GM23338 (cell line): Measurements from ENCODE around the gene DOCK7.

Experiments
- CREB1 ChIP-seq: fragments of 250-450 bp; sonication (Bioruptor Pico); IDR thresholded peaks from 2 replicates; pipeline ENCODE4 v1.5.0; 2020; ENCODE audit warnings: low read depth, mild to moderate bottlenecking, moderate library complexity
- EZH2 ChIP-seq: fragments of 200-600 bp; sonication (generic); IDR thresholded peaks from one replicate; pipeline ENCODE4 v1.8.0; 2017; ENCODE audit warnings: antibody characterized with exemption, mild to moderate bottlenecking, low read depth; ENCODE audit not compliant: unreplicated experiment
- EZH2phosphoT487 ChIP-seq: fragments of 200-600 bp; sonication (generic); IDR thresholded peaks from one replicate; pipeline ENCODE4 v1.8.1; 2018; ENCODE audit warnings: antibody characterized with exemption; ENCODE audit not compliant: unreplicated experiment
- JUNB ChIP-seq: IDR thresholded peaks from one replicate; pipeline ENCODE4 v1.6.1; 2016; ENCODE audit warnings: antibody characterized with exemption; ENCODE audit not compliant: unreplicated experiment
- POLR2AphosphoS5 ChIP-seq: IDR thresholded peaks from 2 replicates; pipeline ENCODE4 v1.6.1; 2016; ENCODE audit warnings: antibody characterized with exemption, low read depth
- ZNF114 ChIP-seq: fragments of 250-450 bp; sonication (Bioruptor Pico); IDR thresholded peaks from 2 replicates; pipeline ENCODE4 v1.5.0; 2020; ENCODE audit warnings: mild to moderate bottlenecking, moderate library complexity
- TF ChIP-seq, protein P1 (sequence below), 2 experiments: fragments of 200-600 bp in 1 of 2; sonication (generic) in 1 of 2; conservative IDR thresholded peaks; 2 replicates each; pipeline versions ENCODE4 v1.5.1 to v1.6.1; 2016 to 2017; ENCODE audit warnings: antibody characterized with exemption in 2 of 2, low read depth in 2 of 2, mild to moderate bottlenecking in 2 of 2, moderate library complexity in 1 of 2
- TF ChIP-seq, protein P2 (sequence below): IDR thresholded peaks from one replicate; pipeline ENCODE4 v1.6.1; 2018; ENCODE audit warnings: antibody characterized with exemption; ENCODE audit not compliant: unreplicated experiment
- TF ChIP-seq, protein P3 (sequence below): IDR thresholded peaks from 2 replicates; pipeline ENCODE4 v1.6.1; 2016; ENCODE audit warnings: antibody characterized with exemption
- TF ChIP-seq, protein P4 (sequence below): fragments of 250-450 bp; sonication (Bioruptor Pico); IDR thresholded peaks from 2 replicates; pipeline ENCODE4 v1.5.0; 2020; ENCODE audit warnings: mild to moderate bottlenecking, moderate library complexity

DNA sequence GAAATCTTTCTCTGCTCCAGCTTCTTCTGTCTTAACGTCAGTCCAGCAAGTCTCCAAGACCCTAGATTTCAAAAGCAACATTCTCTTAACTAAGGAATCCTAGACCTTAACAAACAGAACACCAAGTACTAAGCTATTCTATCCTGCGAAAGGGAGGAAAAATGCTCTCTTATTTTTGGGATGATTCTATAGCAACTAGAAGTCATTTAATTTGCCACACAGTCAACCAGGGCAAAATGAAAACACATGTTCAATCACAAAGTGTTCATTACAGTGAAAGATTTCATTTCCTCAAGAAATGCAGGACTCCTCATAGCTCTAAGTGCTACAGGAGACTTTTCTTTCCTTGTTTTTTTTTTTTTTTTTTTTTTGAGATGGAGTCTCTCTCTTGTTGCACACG is 36.2 kb upstream of the DOCK7 start:
- TF ChIP-seq, protein P1, sequence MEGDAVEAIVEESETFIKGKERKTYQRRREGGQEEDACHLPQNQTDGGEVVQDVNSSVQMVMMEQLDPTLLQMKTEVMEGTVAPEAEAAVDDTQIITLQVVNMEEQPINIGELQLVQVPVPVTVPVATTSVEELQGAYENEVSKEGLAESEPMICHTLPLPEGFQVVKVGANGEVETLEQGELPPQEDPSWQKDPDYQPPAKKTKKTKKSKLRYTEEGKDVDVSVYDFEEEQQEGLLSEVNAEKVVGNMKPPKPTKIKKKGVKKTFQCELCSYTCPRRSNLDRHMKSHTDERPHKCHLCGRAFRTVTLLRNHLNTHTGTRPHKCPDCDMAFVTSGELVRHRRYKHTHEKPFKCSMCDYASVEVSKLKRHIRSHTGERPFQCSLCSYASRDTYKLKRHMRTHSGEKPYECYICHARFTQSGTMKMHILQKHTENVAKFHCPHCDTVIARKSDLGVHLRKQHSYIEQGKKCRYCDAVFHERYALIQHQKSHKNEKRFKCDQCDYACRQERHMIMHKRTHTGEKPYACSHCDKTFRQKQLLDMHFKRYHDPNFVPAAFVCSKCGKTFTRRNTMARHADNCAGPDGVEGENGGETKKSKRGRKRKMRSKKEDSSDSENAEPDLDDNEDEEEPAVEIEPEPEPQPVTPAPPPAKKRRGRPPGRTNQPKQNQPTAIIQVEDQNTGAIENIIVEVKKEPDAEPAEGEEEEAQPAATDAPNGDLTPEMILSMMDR (conservative IDR thresholded peaks at IDR 0.05; ENCODE audit: low read depth in 2 of 2): no peak
- TF ChIP-seq ZNF114 (no peak), EZH2phosphoT487 (no peak), EZH2 (no peak), POLR2AphosphoS5 (no peak), CREB1 (CRISPR knock-in tag) (no peak), JUNB (no peak)
- TF ChIP-seq, protein P2, sequence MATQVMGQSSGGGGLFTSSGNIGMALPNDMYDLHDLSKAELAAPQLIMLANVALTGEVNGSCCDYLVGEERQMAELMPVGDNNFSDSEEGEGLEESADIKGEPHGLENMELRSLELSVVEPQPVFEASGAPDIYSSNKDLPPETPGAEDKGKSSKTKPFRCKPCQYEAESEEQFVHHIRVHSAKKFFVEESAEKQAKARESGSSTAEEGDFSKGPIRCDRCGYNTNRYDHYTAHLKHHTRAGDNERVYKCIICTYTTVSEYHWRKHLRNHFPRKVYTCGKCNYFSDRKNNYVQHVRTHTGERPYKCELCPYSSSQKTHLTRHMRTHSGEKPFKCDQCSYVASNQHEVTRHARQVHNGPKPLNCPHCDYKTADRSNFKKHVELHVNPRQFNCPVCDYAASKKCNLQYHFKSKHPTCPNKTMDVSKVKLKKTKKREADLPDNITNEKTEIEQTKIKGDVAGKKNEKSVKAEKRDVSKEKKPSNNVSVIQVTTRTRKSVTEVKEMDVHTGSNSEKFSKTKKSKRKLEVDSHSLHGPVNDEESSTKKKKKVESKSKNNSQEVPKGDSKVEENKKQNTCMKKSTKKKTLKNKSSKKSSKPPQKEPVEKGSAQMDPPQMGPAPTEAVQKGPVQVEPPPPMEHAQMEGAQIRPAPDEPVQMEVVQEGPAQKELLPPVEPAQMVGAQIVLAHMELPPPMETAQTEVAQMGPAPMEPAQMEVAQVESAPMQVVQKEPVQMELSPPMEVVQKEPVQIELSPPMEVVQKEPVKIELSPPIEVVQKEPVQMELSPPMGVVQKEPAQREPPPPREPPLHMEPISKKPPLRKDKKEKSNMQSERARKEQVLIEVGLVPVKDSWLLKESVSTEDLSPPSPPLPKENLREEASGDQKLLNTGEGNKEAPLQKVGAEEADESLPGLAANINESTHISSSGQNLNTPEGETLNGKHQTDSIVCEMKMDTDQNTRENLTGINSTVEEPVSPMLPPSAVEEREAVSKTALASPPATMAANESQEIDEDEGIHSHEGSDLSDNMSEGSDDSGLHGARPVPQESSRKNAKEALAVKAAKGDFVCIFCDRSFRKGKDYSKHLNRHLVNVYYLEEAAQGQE: no peak
- TF ChIP-seq, protein P3, sequence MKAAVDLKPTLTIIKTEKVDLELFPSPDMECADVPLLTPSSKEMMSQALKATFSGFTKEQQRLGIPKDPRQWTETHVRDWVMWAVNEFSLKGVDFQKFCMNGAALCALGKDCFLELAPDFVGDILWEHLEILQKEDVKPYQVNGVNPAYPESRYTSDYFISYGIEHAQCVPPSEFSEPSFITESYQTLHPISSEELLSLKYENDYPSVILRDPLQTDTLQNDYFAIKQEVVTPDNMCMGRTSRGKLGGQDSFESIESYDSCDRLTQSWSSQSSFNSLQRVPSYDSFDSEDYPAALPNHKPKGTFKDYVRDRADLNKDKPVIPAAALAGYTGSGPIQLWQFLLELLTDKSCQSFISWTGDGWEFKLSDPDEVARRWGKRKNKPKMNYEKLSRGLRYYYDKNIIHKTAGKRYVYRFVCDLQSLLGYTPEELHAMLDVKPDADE: no peak
- TF ChIP-seq, protein P4, sequence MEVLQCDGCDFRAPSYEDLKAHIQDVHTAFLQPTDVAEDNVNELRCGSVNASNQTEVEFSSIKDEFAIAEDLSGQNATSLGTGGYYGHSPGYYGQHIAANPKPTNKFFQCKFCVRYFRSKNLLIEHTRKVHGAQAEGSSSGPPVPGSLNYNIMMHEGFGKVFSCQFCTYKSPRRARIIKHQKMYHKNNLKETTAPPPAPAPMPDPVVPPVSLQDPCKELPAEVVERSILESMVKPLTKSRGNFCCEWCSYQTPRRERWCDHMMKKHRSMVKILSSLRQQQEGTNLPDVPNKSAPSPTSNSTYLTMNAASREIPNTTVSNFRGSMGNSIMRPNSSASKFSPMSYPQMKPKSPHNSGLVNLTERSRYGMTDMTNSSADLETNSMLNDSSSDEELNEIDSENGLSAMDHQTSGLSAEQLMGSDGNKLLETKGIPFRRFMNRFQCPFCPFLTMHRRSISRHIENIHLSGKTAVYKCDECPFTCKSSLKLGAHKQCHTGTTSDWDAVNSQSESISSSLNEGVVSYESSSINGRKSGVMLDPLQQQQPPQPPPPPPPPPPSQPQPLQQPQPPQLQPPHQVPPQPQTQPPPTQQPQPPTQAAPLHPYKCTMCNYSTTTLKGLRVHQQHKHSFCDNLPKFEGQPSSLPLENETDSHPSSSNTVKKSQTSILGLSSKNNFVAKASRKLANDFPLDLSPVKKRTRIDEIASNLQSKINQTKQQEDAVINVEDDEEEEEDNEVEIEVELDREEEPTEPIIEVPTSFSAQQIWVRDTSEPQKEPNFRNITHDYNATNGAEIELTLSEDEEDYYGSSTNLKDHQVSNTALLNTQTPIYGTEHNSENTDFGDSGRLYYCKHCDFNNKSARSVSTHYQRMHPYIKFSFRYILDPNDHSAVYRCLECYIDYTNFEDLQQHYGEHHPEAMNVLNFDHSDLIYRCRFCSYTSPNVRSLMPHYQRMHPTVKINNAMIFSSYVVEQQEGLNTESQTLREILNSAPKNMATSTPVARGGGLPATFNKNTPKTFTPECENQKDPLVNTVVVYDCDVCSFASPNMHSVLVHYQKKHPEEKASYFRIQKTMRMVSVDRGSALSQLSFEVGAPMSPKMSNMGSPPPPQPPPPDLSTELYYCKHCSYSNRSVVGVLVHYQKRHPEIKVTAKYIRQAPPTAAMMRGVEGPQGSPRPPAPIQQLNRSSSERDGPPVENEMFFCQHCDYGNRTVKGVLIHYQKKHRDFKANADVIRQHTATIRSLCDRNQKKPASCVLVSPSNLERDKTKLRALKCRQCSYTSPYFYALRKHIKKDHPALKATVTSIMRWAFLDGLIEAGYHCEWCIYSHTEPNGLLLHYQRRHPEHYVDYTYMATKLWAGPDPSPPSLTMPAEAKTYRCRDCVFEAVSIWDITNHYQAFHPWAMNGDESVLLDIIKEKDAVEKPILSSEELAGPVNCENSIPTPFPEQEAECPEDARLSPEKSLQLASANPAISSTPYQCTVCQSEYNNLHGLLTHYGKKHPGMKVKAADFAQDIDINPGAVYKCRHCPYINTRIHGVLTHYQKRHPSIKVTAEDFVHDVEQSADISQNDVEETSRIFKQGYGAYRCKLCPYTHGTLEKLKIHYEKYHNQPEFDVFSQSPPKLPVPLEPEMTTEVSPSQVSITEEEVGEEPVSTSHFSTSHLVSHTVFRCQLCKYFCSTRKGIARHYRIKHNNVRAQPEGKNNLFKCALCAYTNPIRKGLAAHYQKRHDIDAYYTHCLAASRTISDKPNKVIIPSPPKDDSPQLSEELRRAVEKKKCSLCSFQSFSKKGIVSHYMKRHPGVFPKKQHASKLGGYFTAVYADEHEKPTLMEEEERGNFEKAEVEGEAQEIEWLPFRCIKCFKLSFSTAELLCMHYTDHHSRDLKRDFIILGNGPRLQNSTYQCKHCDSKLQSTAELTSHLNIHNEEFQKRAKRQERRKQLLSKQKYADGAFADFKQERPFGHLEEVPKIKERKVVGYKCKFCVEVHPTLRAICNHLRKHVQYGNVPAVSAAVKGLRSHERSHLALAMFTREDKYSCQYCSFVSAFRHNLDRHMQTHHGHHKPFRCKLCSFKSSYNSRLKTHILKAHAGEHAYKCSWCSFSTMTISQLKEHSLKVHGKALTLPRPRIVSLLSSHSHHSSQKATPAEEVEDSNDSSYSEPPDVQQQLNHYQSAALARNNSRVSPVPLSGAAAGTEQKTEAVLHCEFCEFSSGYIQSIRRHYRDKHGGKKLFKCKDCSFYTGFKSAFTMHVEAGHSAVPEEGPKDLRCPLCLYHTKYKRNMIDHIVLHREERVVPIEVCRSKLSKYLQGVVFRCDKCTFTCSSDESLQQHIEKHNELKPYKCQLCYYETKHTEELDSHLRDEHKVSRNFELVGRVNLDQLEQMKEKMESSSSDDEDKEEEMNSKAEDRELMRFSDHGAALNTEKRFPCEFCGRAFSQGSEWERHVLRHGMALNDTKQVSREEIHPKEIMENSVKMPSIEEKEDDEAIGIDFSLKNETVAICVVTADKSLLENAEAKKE (CRISPR knock-in tag): no peak
